Natural killer cell treated with Interleukin-12 subunit alpha and Interleukin-12 subunit beta and Interleukin-15 and Interleukin-18, amount 100 ng/mL, for 72 hours (primary cell): Measurements from ENCODE around the gene FBXO47. TPM values are rescaled to one million over a fixed set of nuclear protein-coding genes. Genes with fewer than 3 reads are reported as not detected.
A peak's percentile ranks its signal among the peaks of the same experiment; 100 is the strongest.
"Not testable (repeated sequence)": the region's sequence is repeated elsewhere in the genome, so short reads cannot be mapped to it uniquely, and the experiment has no call there.

Source experiments
- ATAC-seq, 2 donors: fragments of 150-1000 bp; cut with Tn5 transposase in 1 of 2; sonication (Bioruptor Pico), chemical (Tn5 transposase) in 1 of 2; 2 replicates each; pipeline ENCODE4 v1.10.0; 2021
- DNase-seq: peaks from one replicate; pipeline ENCODE4 v3.0.0; 2022; ENCODE audit warnings: low spot score
- H3K27ac Mint-ChIP-seq, 2 donors: 1 replicate in 1 of 2; 2 replicates in 1 of 2; pipeline ENCODE4 v1.8.0; 2022; ENCODE audit warnings: mixed read lengths in 2 of 2, mild to moderate bottlenecking in 1 of 2, moderate library complexity in 1 of 2
- H3K27me3 Mint-ChIP-seq, 2 donors: 1 replicate in 1 of 2; 2 replicates in 1 of 2; pipeline ENCODE4 v1.8.0; 2022; ENCODE audit warnings: mixed read lengths in 2 of 2
- H3K36me3 Mint-ChIP-seq: one replicate; pipeline ENCODE4 v1.8.0; 2022; ENCODE audit warnings: mixed read lengths
- H3K4me1 Mint-ChIP-seq, 2 donors: 1 replicate in 1 of 2; 2 replicates in 1 of 2; pipeline ENCODE4 v1.8.0; 2022; ENCODE audit warnings: low read depth in 2 of 2, mixed read lengths in 2 of 2, mild to moderate bottlenecking in 1 of 2
- H3K4me3 Mint-ChIP-seq: one replicate; pipeline ENCODE4 v1.8.0; 2022; ENCODE audit warnings: mixed read lengths
- H3K9me3 Mint-ChIP-seq: 2 replicates; pipeline ENCODE4 v1.8.0; 2022; ENCODE audit warnings: mixed read lengths
- total RNA-seq, 2 donors: library from RNA; stranded (reverse); gene quantifications; one replicate each; pipeline ENCODE4 v1.2.3, GENCODE V29; 2022

FBXO47 gene
- total RNA-seq, 2 donors from 2014 or later, result 0.12 TPM; not detected in 1

DNA sequence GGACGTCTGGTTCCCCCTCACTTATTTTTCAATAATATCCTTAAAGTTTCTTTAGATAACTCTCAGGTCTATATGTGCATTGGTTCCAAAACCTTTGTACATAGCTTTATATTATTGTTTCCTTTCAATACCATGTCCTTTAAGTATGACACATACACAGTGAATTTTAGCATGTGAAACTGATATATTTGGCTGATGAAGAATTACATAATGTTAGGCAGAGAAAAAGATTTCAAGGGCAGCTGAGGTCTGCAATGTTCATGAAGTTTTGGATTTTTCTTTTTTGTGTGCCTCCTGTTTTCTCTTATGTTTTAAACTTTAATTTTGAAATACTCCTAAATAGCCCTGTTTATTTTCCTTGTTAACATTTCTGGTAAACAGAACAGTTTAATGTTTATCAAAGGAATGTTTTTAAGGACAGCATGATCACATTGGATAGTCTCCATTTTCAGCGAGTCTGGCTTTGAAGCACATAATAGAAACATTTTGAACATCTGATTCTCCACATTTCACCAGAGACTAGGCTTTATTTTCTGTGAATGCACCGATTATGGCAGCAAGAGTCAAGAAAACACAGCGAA, 32.9 kb upstream of the FBXO47 start:
- Mint-ChIP-seq H3K4me1 (peaks cover 10 to 19% of the 10 kb centered on the region in 2 donors), H3K4me3 (no peak overlapping the region), H3K9me3 (peaks cover 7% of the 10 kb centered on the region), H3K27ac (no peak overlapping the region), H3K36me3 (peaks cover 21% of the 10 kb centered on the region), H3K27me3 (peaks cover 28 to 35% of the 10 kb centered on the region in 2 donors)
- no peak for ATAC-seq
- DNase-seq, result no peak

DNA sequence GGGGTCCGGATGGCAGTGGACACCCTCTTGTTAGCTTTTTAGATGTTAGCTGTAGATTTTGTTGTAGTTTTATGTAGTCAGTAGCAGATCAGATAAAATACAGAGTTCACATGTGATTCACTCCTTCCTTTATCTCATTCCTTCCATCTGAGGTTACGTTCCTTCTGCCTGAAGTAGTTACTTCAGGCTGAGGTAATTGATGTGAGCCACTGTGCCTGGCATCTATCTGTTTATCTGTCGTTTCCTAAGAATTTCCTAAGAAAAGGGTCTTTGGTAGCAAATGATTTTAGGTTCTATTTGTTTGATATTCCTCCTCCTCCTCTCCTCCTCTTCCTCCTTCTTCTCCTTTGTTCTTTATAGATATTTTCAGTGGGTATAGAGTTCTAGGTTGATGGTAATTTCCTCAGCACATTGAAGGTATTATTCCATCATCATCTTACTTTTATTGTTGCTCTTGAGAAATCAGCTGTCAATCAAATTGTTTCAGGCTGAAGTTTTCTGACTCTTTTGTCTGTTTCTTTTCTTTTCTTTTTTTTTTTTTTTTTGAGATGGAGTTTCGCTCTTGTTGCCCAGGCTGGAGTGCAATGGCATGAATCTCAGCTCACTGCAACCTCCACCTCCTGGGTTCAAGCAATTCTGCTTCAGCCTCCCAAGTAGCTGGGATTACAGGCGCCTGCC, 29.6 kb upstream of the FBXO47 start:
- Mint-ChIP-seq H3K9me3 (peaks cover 7% of the 10 kb centered on the region), H3K27me3 (peaks cover 5 to 8% of the 10 kb centered on the region in 2 donors), H3K27ac (no peak overlapping the region), H3K36me3 (peaks cover 21% of the 10 kb centered on the region), H3K4me3 (no peak overlapping the region), H3K4me1 (no peaks in the 10 kb centered on the region)
- DNase-seq, result no peak
- ATAC-seq, result no peak

- Mint-ChIP-seq H3K36me3 (peaks cover 21% of the 10 kb centered on the region), H3K27me3 (peaks cover 0 to 8% of the 10 kb centered on the region in 2 donors), H3K4me3 (no peak overlapping the region), H3K9me3 (peaks cover 7% of the 10 kb centered on the region), H3K27ac (no peak overlapping the region), H3K4me1 (no peaks in the 10 kb centered on the region)
- ATAC-seq (no peak), DNase-seq (no peak)
Observed at GRCh38 chr17:38994026-38994425, 26.8 kb upstream of the FBXO47 start.

DNA sequence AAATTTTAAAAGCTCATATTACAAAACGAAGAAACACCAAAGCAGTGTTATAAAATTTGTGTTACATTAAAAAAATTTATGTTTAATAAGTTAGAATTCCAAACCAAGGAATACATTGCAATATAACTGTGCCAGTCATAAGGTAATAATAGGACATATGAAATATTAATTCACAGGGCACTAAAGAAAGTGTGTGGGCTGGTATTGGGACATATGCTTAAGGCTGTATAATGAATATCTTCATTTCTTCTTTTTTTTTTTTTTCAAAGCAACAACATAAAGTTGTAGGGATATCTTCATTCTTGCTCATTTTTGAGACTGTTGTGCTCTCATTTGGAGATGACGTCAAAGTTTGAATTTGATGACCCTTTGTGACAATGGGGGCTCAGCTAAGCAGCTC, 17.5 kb upstream of the FBXO47 start:
- ATAC-seq (no peak), DNase-seq (no peak)
- Mint-ChIP-seq H3K4me3 (no peak overlapping the region), H3K27ac (no peak overlapping the region), H3K4me1 (peaks cover 2 to 3% of the 10 kb centered on the region in 2 donors), H3K9me3 (no peaks in the 10 kb centered on the region), H3K36me3 (no peaks in the 10 kb centered on the region), H3K27me3 (peaks cover 0 to 3% of the 10 kb centered on the region in 2 donors)

DNA sequence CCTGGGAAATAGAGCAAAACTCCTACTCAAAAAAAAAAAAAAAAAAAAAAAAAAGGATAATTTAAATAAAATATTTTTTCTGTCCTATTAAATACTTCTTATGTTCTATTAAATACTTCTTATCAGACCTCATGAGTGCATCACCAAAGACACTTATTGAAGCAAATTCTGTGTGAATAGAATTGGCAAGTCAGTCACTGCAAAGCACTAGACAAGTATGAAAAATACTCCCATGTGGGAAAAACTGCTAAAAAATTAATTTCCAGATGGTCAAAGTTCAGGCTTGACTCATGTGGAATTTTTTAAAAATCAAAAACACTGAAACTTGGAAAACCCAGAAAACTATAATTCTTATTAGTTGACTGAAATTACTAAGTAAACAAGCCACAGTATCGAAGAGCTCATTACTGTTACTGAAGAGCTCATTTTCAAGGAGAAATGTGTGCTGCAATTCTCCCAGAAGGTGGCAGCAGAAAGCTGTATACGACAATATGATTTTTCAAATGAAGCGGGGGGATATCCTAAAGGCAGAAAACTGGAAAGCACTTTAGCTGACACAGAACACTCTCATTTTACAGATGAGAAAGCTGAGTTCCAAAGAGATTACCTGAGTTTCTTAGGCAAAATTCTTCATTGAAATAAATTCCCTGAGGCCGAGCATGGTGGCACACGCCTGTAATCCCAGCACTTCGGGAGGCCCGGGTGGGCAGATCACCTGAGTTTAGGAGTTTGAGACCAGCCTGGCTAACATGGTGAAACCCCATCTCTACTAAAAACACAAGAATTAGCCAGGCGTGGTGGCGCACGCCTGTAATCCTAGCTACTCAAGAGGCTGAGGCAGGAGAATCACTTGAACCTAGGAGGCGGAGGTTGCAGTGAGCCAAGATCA, 15.9 kb upstream of the FBXO47 start:
- no peaks in the 10 kb centered on the region for H3K9me3 Mint-ChIP-seq
- DNase-seq, result no peak
- no peaks in the 10 kb centered on the region for H3K27me3 Mint-ChIP-seq
- H3K4me3 Mint-ChIP-seq, result no peak overlapping the region
- H3K36me3 Mint-ChIP-seq, result no peaks in the 10 kb centered on the region
- peaks cover 2 to 3% of the 10 kb centered on the region in 2 donors for H3K4me1 Mint-ChIP-seq
- no peak for ATAC-seq
- no peak overlapping the region for H3K27ac Mint-ChIP-seq

DNA sequence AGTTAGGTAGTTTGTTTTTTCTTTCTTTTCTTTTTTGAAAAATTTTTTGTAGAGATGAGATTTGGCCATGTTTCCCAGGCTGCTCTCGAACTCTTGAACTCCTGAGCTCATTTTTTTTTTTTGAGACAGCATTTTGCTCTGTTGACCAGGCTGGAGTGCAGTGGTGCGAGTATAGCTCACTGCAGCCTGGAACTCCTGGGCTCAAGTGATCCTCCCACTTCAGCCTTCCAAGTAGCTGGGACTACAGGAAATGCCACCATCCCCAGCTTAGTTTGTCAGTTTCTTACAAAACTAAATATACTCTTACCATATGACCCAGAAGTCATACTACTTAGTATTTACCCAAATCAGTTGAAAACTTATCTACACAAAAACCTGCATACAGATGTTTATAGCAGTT, 14.4 kb upstream of the FBXO47 start:
- ATAC-seq (no peak), DNase-seq (no peak)
- Mint-ChIP-seq H3K9me3 (no peaks in the 10 kb centered on the region), H3K27me3 (no peaks in the 10 kb centered on the region), H3K4me1 (peaks cover 2 to 3% of the 10 kb centered on the region in 2 donors), H3K27ac (no peak overlapping the region), H3K4me3 (no peak overlapping the region), H3K36me3 (no peaks in the 10 kb centered on the region)

GRCh38 chr17:38980490-38981217, 13.5 kb upstream of the FBXO47 start:
- ATAC-seq (no peak), DNase-seq (no peak)
- Mint-ChIP-seq H3K27me3 (no peaks in the 10 kb centered on the region), H3K27ac (no peak overlapping the region), H3K4me1 (peaks cover 6 to 7% of the 10 kb centered on the region in 2 donors), H3K4me3 (no peak overlapping the region), H3K36me3 (no peaks in the 10 kb centered on the region), H3K9me3 (no peaks in the 10 kb centered on the region)

DNA sequence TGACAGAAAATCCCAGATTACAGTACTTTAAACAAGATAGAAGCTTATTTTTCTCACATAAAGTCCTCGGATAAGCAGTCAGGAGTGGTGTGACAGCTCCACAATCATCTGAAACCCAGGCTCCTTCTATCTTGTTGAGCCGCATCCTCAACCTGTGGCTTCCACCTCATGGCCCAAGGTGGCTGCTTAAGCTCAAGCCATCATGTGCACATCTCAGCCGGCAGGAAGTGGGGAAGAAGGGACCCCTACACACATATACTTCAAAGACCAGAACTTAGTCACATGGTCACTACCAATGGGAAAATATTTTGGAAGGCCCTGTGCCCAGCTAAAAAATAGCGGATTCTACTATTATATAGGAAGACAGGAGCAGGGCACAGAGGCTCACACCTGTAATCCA, 11.0 kb upstream of the FBXO47 start:
- Mint-ChIP-seq H3K4me3 (no peak overlapping the region), H3K4me1 (peaks cover 6 to 7% of the 10 kb centered on the region in 2 donors)
- ATAC-seq, result no peak

DNA sequence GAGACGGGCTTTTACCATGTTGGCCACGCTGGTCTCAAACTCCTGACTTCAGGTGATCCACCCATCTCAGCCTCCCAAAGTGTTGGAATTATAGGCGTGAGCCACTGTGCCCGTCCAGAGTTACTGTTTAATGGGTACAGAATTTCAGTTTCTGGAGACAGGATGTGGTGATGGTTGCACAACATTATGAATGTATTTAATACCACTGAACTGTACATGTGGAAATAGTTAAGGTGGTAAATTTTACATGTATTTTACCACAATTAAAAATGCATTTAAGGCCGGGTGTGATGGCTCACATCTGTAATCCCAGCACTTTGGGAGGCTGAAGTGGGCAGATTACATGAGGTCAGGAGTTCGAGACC, 9.0 kb upstream of the FBXO47 start:
- not testable (repeated sequence) for H3K4me1 Mint-ChIP-seq, H3K27me3 Mint-ChIP-seq, H3K36me3 Mint-ChIP-seq, H3K9me3 Mint-ChIP-seq
- Mint-ChIP-seq H3K27ac (peak overlapping the region; percentile 73 to 90), H3K4me3 (peak overlapping the region; percentile 53)
- peak; percentile 85 to 92 for ATAC-seq
- peak; percentile 66 for DNase-seq

More for the DNA sequence above, 11.0 kb upstream of the FBXO47 start:
- Mint-ChIP-seq H3K36me3 (no peaks in the 10 kb centered on the region), H3K9me3 (no peaks in the 10 kb centered on the region), H3K27me3 (no peaks in the 10 kb centered on the region), H3K27ac (no peak overlapping the region)
- no peak for DNase-seq

DNA sequence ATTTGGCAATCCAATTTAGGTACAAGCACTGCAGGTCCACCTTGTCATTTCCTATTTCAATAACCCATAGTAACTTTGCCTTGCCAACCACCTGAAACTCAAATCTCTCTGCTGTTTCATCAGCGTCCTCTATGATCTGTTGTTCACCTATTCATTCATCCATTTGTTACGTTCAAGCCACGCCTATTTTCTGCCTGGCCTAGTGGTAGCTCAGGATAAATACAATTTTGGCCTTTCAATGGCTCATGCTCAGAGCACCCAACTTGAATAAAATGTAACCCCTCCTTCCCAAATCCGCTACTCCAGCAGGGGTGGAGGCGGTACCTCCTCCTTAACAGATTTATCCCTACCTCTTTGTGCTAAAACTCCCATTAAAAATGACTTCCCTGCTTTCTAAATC, 3.6 kb upstream of the FBXO47 start:
- no peak for DNase-seq
- H3K27me3 Mint-ChIP-seq, result no peaks in the 10 kb centered on the region
- no peak for ATAC-seq
- no peaks in the 10 kb centered on the region for H3K36me3 Mint-ChIP-seq
- peaks cover 8% of the 10 kb centered on the region in 2 donors for H3K4me1 Mint-ChIP-seq
- H3K27ac Mint-ChIP-seq, result no peak overlapping the region
- H3K9me3 Mint-ChIP-seq, result no peaks in the 10 kb centered on the region
- no peak overlapping the region for H3K4me3 Mint-ChIP-seq

GRCh38 chr17:38970128-38970527, 2.9 kb upstream of the FBXO47 start:
- no peaks in the 10 kb centered on the region for H3K36me3 Mint-ChIP-seq
- no peaks in the 10 kb centered on the region for H3K9me3 Mint-ChIP-seq
- DNase-seq (no peak), ATAC-seq (no peak)
- H3K4me3 Mint-ChIP-seq, result no peak overlapping the region
- H3K27ac Mint-ChIP-seq, result no peak overlapping the region
- H3K27me3 Mint-ChIP-seq, result no peaks in the 10 kb centered on the region
- H3K4me1 Mint-ChIP-seq, result peaks cover 8% of the 10 kb centered on the region in 2 donors

DNA sequence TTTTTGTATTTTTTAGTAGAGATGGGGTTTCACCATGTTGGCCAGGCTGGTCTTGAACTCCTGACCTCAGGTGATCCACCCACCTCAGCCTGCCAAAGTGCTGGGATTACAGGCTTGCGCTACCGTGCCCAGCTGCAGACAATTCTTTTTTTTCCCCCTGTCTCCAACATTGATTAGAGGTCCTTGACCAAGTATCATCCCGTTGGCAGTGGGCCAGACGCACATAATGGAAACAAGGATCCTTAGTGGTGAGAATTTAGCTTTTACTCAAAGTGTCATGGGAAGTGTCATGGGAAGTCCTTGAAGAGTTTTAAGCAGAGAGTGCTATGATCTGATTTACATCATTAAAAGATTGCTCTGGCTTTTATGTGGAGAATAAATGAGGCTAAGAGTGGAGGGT, 2.1 kb upstream of the FBXO47 start:
- Mint-ChIP-seq H3K9me3 (no peaks in the 10 kb centered on the region), H3K4me1 (peaks cover 8% of the 10 kb centered on the region in 2 donors), H3K27me3 (no peaks in the 10 kb centered on the region), H3K4me3 (no peak overlapping the region), H3K36me3 (no peaks in the 10 kb centered on the region), H3K27ac (no peak overlapping the region)
- ATAC-seq (no peak), DNase-seq (no peak)

GRCh38 chr17:38961413-38961812, 5.8 kb downstream of the FBXO47 start:
- Mint-ChIP-seq H3K4me3 (no peak overlapping the region), H3K4me1 (peaks cover 0 to 8% of the 10 kb centered on the region in 2 donors), H3K27ac (no peak overlapping the region), H3K27me3 (no peaks in the 10 kb centered on the region), H3K9me3 (no peaks in the 10 kb centered on the region), H3K36me3 (no peaks in the 10 kb centered on the region)
- DNase-seq (no peak), ATAC-seq (no peak)
